GM18520 (cell line): ENCODE data around the gene UCKL1.
"Not testable (repeated sequence)": the region's sequence is repeated elsewhere in the genome, so short reads cannot be mapped to it uniquely, and the experiment has no call there.

Experiments used
- ATAC-seq: cut with Tn5 transposase; IDR thresholded peaks from one replicate; pipeline ENCODE4 v1.9.1; 2021; ENCODE audit not compliant: unreplicated experiment

UCKL1 gene

DNA sequence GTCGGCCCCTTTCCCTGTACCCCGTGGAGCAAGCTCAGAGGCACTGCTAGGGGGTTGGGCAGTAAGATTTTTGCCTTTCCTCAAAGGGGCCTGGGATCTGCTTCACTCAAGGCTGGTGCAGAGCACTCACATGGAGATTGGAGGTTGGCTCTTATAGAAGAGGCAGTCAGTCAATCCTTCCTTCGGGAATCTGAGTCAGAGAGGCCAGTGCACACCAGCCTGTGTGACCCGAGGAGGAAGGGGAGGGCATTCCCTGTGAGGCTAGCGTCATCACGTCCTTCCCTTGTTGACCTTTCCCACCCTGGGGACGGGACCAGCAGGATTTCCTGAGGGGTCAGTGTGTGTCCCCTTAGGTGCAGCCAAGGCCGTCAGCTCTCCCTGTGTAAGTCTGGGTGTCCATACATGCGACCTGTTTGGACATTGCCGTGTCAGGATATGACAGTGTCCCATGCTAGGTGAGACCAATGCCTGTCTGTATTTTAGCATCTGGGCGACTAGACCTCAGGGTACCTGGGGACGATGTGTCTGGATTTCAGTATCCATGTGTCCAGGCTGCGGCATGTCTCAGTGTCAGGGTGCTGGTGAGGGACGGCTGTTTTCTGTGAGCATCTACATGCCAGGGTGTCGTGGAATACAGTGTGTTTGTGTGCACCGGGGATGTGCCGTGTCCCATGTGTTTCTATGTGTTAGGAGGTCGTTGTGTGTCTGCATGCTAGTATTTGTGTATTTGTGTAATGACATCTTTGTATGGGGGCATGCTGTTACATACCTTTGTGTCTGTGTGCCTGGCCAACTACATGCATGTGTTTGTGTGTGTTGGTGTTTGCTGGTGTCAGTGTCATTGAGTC is 16.3 kb upstream of the UCKL1 start:
- no peak for ATAC-seq

DNA sequence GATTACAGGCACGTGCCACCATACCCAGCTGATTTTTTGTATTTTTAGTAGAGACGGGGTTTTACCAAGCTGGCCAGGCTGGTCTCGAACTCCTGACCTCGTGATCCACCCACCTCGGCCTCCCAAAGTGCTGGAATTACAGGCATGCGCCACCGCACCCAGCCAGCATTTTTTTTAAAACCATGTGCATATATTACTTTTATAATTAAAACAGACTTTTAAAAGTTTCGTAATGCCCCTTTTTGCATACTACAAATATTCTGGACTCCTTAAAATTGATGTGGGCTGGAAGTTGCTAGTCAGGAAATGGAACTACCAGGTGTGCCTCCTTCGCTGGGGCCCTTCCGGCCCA is 15.7 kb upstream of the UCKL1 start:
- not testable (repeated sequence) for ATAC-seq

- ATAC-seq: no peak
Measured at GRCh38 chr20:63970714-63971431, 14.7 kb upstream of the UCKL1 start.

- no peak for ATAC-seq
Measured at GRCh38 chr20:63969838-63970713, 13.9 kb upstream of the UCKL1 start, which contains the start of gene ZNF512B. Gene ZNF512B, minus strand, starts transcription at chr20:63969930. Its CDS starts 1,980 bp downstream, at chr20:63967950.

DNA sequence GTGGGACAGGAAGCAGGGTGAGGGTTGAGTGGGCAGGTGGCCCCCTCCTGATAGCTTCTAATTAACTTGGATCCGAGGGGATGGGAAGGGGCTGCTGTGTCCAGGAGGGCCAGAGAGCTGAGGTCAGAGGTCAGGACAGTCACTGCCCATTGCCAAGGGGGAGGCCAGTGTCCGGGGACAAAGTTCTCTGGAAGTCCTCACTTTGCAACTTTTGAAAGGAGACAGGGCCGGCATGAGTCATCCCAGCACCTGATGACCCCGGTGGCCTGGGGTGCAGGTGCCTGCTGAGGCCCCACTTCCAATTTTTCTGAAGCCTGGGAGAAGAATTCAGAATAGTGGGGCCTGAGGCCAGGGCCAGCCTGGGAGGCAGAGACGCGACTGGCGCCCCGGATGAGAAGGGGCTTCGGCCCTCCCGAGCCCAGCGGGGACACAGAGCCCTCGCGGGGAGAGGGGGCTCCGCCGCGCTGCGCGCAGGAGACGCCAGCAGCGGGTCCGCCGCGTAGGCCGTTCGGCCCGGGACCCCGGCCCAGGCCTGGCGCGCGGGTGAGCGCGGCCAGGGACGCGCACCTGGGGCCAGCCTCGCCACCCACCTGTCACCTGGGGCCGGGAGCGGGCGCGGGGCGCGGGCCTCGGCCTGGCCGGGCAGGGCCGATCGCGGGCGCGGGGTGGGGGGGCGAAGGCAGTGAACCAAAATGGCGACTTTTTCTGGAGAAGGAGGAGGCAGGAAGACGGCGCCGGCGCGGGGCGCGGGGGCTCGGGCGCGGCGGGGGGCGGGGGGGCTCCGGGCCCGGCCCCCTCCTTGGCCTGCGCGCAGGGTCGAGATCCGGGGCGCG is 12.9 kb upstream of the UCKL1 start:
- ATAC-seq: no peak

- ATAC-seq: no peak
Measured at GRCh38 chr20:63968136-63968927, 12.1 kb upstream of the UCKL1 start.

DNA sequence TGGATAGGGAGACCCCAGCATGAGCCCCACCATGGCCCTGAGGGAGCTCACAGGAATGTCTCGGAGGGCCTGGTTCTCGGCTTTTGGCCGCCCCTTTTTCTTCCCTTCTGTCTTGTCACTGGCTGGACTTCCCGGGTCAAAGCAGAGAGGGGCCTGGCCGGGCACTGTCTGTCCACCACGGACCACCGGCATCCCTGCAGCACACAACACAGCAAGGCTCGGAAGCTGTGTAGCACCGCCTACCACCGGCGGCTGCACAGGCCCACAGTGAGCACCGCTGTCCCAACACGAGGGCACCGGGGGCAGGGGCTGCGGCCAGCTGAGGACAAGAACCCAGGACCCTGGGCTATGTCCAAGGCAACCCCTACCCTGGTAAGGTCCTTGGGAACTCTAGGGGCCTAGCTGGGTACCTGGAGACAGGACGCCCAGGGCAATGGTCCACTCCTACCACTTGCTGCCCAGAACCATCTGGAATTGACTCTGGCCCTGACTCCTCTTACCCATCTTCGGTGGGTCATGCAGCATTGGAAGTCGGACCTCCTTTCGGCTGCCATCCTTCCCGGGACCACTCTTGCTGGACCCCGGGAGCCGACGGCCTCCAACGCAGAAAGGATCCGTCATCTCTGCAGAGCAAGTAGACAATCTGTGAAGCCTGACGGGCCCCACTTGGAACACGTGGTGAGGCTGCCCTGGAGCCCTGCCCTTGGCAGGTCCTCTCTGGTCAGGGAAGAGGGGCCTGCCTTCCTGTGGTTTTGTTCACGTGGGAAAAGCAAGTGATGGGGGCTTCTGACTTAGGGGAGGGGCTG is 11.3 kb upstream of the UCKL1 start:
- no peak for ATAC-seq

GRCh38 chr20:63966944-63967322 is 10.7 kb upstream of the UCKL1 start:
- no peak for ATAC-seq

GRCh38 chr20:63966172-63966943 is 10.1 kb upstream of the UCKL1 start:
- no peak for ATAC-seq

DNA sequence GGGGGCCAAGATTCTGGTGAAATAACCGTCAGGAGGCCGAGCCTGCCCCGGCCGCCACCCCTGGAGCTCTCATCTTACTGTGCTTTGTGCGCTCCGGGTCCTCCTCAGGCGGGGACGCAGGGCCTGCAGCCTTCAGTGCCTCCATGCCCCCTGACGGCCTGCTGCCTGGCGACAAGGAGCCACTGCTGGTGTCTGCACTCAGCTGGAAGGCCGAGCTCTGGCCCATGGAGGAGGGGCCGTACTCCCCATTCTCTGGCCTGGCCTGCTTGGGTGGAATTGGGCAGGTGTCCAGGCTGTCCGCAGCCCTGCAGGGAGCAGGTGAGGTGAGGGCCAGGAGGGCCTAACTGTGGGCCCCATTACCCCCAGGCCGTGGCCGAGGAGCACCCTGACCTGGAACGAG is 8.2 kb upstream of the UCKL1 start:
- no peak for ATAC-seq

- ATAC-seq: no peak
Measured at GRCh38 chr20:63963784-63964301, 7.6 kb upstream of the UCKL1 start.

DNA sequence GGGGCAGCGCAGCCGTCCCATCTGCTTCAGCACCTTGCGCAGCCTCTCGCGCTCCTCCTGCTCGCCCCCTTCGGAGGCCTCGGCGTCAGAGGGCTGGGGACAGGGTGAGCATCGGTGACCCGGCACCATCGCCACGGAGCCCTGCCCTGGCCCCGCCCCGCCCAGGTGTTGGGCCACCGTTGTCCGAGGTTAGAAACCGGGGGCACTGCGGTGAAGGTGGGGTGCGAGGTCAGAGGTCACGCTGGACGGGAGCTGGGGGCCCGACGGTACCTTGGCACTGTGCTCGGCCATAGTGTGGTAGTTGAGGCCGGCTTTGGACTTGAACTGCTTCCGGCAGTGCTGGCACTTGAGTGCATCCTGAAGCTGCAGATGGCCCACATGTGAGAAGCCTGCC is 7.1 kb upstream of the UCKL1 start:
- ATAC-seq: no peak

- no peak for ATAC-seq
Measured at GRCh38 chr20:63962426-63963347, 6.5 kb upstream of the UCKL1 start.

DNA sequence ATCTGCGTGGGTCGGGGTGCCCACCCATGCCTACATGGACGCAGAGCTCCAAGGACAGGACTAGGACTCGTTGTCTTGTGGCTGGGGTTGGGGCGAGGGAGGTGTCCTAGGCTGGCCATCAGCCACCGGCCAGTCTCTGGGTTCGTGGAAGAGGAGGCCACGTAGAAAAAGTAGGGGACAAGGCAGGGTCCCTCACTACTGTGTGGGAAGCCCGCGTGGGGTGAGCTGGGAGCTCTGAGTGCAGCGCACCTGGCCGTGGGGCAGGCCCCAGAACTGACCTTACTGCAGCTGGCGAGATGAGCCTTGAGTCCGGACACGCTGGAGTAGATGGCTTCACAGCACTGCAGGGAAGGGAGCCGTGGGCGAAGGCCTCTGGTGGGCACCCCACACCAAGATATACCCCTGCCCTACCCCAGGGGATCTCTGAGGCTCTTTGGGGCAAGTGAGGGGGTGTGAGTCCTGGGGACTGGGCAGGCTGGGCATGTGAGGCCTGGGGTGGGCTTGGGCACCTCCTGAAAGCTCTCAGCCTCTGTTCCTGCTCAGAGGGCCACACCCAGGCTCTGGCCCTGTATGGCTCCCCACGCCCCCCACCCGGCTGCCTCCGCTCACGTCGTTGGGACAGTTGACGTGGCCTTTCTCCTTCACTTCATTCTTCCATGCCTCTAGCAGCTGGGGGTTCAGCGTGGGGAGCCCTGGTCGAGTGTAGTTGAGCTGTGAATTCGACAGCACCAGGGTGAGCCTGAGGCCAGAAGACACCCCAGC is 5.6 kb upstream of the UCKL1 start:
- ATAC-seq: no peak

DNA sequence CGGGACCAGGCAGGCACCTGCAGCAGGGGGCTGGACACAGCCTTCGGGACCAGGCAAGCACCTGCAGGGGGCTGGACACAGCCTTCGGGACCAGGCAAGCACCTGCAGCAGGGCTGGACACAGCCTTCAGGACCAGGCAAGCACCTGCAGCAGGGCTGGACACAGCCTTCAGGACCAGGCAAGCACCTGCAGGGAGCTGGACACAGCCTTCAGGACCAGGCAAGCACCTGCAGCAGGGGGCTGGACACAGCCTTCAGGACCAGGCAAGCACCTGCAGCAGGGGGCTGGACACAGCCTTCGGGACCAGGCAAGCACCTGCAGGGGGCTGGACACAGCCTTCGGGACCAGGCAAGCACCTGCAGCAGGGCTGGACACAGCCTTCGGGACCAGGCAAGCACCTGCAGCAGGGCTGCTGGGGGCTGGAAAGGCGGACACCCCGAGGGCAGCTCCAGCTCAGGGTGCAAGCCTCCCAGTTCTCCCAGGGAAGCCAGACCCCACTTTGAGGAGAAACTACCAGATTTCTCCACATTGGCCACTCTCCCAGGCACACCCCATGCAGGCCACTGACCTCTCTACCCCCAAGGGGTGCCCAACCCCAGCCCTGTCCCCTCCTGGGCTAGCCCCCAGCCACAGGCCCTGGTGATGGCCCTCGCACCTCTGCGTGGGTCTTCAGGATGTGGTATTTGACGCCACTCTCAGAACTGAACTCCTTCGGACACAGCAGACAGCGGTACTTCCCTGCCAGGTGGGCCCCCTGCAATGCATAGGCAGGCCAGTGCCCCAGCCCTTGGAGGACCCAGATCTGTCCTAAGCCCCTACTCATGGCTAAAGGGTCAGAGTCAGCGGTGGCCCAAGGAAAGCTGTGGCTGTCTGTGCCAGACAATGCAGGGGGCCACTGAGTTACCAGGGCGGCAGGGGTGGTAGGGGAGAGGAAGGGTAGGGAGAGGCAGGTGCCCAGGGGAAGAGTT is 4.7 kb upstream of the UCKL1 start:
- not testable (repeated sequence) for ATAC-seq
